OCI-LY3 (cell line): ENCODE data around the gene C16orf78.

Experiments used
- EZH2phosphoT487 ChIP-seq: fragments of 200-600 bp; shearing (Covaris generic); IDR thresholded peaks from 2 replicates; pipeline ENCODE4 v1.6.1; 2018; ENCODE audit warnings: antibody characterized with exemption, mixed run types, low read depth
- TF ChIP-seq, protein P1 (sequence below): fragments of 200-600, 300-600 bp; sonication (generic); IDR thresholded peaks from 2 replicates; pipeline ENCODE4 v1.5.1; 2014; ENCODE audit warnings: antibody characterized with exemption, low read length, low read depth

DNA sequence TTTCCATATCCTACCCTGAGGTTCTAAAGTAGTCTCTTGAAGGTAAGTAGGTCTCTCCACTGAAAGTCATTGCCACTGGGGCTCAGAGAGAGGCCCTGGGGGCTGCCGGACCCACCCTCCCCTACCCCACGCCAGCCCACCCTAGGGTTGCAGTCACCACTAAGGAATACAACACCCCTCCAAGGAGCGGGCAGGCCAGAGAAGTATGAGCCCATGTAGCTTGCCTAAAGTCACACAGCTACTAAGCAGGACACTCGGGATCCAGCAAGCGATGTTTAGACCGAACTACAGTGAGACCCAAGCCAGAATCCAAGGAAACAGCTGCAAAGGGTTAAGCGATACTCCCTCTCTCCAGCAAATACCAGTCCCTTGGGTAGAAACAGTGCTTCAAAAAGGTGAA lies 27.0 kb downstream of the C16orf78 start:
- TF ChIP-seq, protein P1, sequence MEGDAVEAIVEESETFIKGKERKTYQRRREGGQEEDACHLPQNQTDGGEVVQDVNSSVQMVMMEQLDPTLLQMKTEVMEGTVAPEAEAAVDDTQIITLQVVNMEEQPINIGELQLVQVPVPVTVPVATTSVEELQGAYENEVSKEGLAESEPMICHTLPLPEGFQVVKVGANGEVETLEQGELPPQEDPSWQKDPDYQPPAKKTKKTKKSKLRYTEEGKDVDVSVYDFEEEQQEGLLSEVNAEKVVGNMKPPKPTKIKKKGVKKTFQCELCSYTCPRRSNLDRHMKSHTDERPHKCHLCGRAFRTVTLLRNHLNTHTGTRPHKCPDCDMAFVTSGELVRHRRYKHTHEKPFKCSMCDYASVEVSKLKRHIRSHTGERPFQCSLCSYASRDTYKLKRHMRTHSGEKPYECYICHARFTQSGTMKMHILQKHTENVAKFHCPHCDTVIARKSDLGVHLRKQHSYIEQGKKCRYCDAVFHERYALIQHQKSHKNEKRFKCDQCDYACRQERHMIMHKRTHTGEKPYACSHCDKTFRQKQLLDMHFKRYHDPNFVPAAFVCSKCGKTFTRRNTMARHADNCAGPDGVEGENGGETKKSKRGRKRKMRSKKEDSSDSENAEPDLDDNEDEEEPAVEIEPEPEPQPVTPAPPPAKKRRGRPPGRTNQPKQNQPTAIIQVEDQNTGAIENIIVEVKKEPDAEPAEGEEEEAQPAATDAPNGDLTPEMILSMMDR, result no peak
- TF ChIP-seq EZH2phosphoT487, result no peak
